Spleen (tissue), 11 donors: Measurements from ENCODE around the gene DOK4. TPM values are rescaled to one million over a fixed set of nuclear protein-coding genes. Genes with fewer than 3 reads are reported as not detected.

ENCODE experiments used
- DNase-seq: peaks from one replicate; pipeline ENCODE4 v3.0.0-alpha.2; 2020
- H3K27ac ChIP-seq, 8 donors: fragments of 200-600 bp; sonication (generic) in 7 of 8; 1 replicate in 4 of 8; 2 replicates in 4 of 8; pipeline versions ENCODE4 v1.5.0 to v1.8.0; 2016 to 2021; ENCODE audit warnings: inconsistent platforms in 4 of 8, mild to moderate bottlenecking in 4 of 8, moderate library complexity in 1 of 8
- H3K27me3 ChIP-seq, 7 donors: fragments of 200-600 bp; sonication (generic) in 6 of 7; replicated peaks in 1 of 7; 1 replicate in 4 of 7; 2 replicates in 3 of 7; pipeline versions ENCODE4 v1.5.0 to v1.8.0; 2016 to 2021; ENCODE audit warnings: inconsistent platforms in 3 of 7, mild to moderate bottlenecking in 1 of 7
- H3K36me3 ChIP-seq, 6 donors: fragments of 200-600 bp; sonication (generic) in 5 of 6; 1 replicate in 4 of 6; 2 replicates in 2 of 6; pipeline versions ENCODE4 v1.5.0 to v1.8.0; 2016 to 2021; ENCODE audit warnings: inconsistent platforms in 2 of 6
- H3K4me1 ChIP-seq, 6 donors: fragments of 200-600 bp; sonication (generic) in 5 of 6; 1 replicate in 3 of 6; 2 replicates in 3 of 6; pipeline versions ENCODE4 v1.5.0 to v1.8.0; 2016 to 2021; ENCODE audit warnings: inconsistent platforms in 3 of 6
- H3K4me3 ChIP-seq, 8 donors: fragments of 200-600 bp; sonication (generic) in 7 of 8; 1 replicate in 4 of 8; 2 replicates in 4 of 8; pipeline versions ENCODE4 v1.5.0 to v1.8.0; 2016 to 2021; ENCODE audit warnings: inconsistent platforms in 4 of 8, mild to moderate bottlenecking in 4 of 8, moderate library complexity in 2 of 8
- H3K9me3 ChIP-seq, 8 donors: fragments of 200-600 bp; sonication (generic) in 7 of 8; 1 replicate in 4 of 8; 2 replicates in 4 of 8; pipeline versions ENCODE4 v1.5.0 to v1.8.0; 2016 to 2021; ENCODE audit warnings: inconsistent platforms in 4 of 8
- POLR2A ChIP-seq, 3 donors: fragments of 450-650 bp; IDR thresholded peaks; one replicate each; pipeline ENCODE4 v1.5.1; 2017; ENCODE audit warnings: antibody characterized with exemption in 3 of 3, mild to moderate bottlenecking in 1 of 3
- POLR2AphosphoS5 ChIP-seq, 3 donors: sonication (generic); formaldehyde crosslinking; IDR thresholded peaks; one replicate each; pipeline ENCODE4 v1.5.1; 2017; ENCODE audit warnings: antibody characterized with exemption in 3 of 3
- WGBS, 5 donors: extraction: QIAGEN DNeasy Blood & Tissue Kit in 3 of 5; methylation state at CpG; one replicate each; pipeline versions ENCODE4 v1.1.5 to v1.1.7; 2013 to 2018; 5-methylcytosine and 5-hydroxymethylcytosine counted together
- intact Hi-C: fragments of 100-400 bp; cut with DNase I; formaldehyde crosslinking; loops from one replicate; pipeline ENCODE4 v1.15.0; 2023; ENCODE audit warnings: low total_unique reads
- polyA plus RNA-seq, 3 donors: library from polyadenylated mRNA; stranded (reverse); fragments of 200-250 nt; gene quantifications; one replicate each; pipeline ENCODE4 v1.2.1, GENCODE V29; 2013
- total RNA-seq, 7 donors: library from RNA; depleted of rRNA in 3 of 7; stranded (reverse); fragments of >200 nt in 3 of 7; fragmentation: NEBNext Ultra II Directional in 4 of 7; extraction: Animal tissue kit (Norgen Biotek cat#: 25700) in 4 of 7; gene quantifications; one replicate each; pipeline versions ENCODE4 v1.1.0 to v1.2.1, GENCODE V29; 2016 to 2021
- TF ChIP-seq, protein P1 (sequence below), 11 experiments: fragments of 200-600 bp in 7 of 11; fragments of 450-650 bp in 4 of 11; sonication (generic) in 4 of 11; IDR thresholded peaks in 8 of 11; conservative IDR thresholded peaks in 3 of 11; 1 replicate in 7 of 11; 2 replicates in 4 of 11; pipeline versions ENCODE4 v1.4.0 to v1.8.0; 2016 to 2021; ENCODE audit warnings: antibody characterized with exemption in 11 of 11, inconsistent platforms in 4 of 11, mild to moderate bottlenecking in 1 of 11
- donor health status: healthy with polysubstance abuse.
- donor health status: DM: no; HTN: no; CAD: no; lungs with moderate emphysema.
- donor health status: DM: no; HTN: no; CAD: no.
- donor health status: Bipolar disorder and iron deficiency.
- donor health status: healthy.
- donor health status: DM: no; HTN: no; CAD: no.
- donor health status: DM: yes; HTN: yes; CAD: no.

Gene DOK4
- total and polyA plus RNA-seq, 10 donors: 4.1 to 19.8 (median 14.2) TPM

DNA sequence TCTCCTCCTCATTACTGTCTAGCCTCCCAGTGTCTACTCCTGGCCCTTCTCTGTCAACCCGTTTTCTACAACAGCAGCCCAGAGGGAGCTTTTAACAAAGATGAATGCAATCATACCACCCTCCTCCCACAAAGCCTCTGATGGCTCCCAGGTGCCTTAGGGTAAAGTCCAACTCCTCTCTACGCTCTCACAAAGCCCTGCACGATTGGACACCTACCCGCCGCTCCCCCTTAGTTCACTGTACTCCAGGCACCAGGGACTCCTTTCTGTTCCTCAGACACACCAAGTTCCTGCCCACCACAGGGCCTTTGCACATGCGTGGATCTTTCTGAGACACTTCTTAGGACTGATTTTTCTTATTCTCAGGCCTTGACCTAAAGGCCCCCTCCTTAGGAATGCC is 32.6 kb upstream of the DOK4 start:
- H3K27me3 ChIP-seq: no peaks in the 10 kb centered on the region
- peaks cover 0 to 51% (median 13%) of the 10 kb centered on the region in 6 donors for H3K36me3 ChIP-seq
- H3K27ac ChIP-seq: no peak overlapping the region
- H3K4me3 ChIP-seq: no peak overlapping the region
- TF ChIP-seq, protein P1, sequence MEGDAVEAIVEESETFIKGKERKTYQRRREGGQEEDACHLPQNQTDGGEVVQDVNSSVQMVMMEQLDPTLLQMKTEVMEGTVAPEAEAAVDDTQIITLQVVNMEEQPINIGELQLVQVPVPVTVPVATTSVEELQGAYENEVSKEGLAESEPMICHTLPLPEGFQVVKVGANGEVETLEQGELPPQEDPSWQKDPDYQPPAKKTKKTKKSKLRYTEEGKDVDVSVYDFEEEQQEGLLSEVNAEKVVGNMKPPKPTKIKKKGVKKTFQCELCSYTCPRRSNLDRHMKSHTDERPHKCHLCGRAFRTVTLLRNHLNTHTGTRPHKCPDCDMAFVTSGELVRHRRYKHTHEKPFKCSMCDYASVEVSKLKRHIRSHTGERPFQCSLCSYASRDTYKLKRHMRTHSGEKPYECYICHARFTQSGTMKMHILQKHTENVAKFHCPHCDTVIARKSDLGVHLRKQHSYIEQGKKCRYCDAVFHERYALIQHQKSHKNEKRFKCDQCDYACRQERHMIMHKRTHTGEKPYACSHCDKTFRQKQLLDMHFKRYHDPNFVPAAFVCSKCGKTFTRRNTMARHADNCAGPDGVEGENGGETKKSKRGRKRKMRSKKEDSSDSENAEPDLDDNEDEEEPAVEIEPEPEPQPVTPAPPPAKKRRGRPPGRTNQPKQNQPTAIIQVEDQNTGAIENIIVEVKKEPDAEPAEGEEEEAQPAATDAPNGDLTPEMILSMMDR (IDR thresholded peaks at IDR 0.05 in 8 of 11, conservative IDR thresholded peaks at IDR 0.05 in 3 of 11): no peak
- TF ChIP-seq POLR2AphosphoS5 (IDR thresholded peaks at IDR 0.05) (no peak), POLR2A (IDR thresholded peaks at IDR 0.05) (no peak)
- 88 to 97% (median 92%) methylated on average over 6 of the region's 6 CpGs for WGBS, 5 donors
- intact Hi-C loops: loop anchor here (2.0 to 10.0 kb wide), 3 partner anchors 54 to 217 kb away; partner anchors contain the start of gene POLR2C
- no peaks in the 10 kb centered on the region for H3K9me3 ChIP-seq
- DNase-seq: no peak
- H3K4me1 ChIP-seq: peaks cover 3 to 48% (median 33%) of the 10 kb centered on the region in 6 donors

DNA sequence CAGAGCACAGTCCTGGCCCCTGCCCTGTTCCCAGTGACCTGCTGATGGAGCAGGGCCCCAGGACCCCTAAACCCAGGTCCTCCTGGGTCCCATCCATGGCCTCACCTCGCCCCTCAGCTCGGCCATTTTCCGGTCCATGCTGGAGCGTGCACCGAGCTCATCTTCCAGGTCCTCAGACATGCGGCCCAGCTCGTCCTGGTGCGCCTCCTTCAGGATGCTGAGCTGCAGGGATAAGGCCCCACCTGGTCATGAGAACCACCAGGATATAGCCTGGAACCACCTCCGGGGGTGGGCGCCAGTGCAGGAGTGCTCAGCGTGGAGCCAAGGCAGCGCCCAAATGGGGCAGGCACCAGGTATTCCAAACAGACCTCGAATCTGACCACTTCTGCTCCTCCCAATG is 32.2 kb upstream of the DOK4 start:
- no peak overlapping the region for H3K27ac ChIP-seq

GRCh38 chr16:57517397-57518367 is 31.4 kb upstream of the DOK4 start:
- intact Hi-C loops: loop anchor here (2.0 to 10.0 kb wide), 3 partner anchors 53 to 215 kb away; partner anchors contain the start of gene POLR2C
- Histone ChIP-seq H3K36me3 (peaks cover 0 to 58% (median 13%) of the 10 kb centered on the region in 6 donors), H3K9me3 (no peaks in the 10 kb centered on the region)

More for the DNA sequence above, 32.2 kb upstream of the DOK4 start:
- Histone ChIP-seq H3K4me3 (no peak overlapping the region), H3K4me1 (peaks cover 7 to 48% (median 36%) of the 10 kb centered on the region in 6 donors), H3K36me3 (peaks cover 0 to 55% (median 13%) of the 10 kb centered on the region in 6 donors), H3K27me3 (no peaks in the 10 kb centered on the region), H3K9me3 (no peaks in the 10 kb centered on the region)
- TF ChIP-seq, protein P1 (IDR thresholded peaks at IDR 0.05 in 8 of 11, conservative IDR thresholded peaks at IDR 0.05 in 3 of 11): no peak
- TF ChIP-seq POLR2AphosphoS5 (IDR thresholded peaks at IDR 0.05) (no peak), POLR2A (IDR thresholded peaks at IDR 0.05) (no peak)
- DNase-seq: no peak
- intact Hi-C loops: loop anchor here (2.0 to 10.0 kb wide), 3 partner anchors 54 to 216 kb away; partner anchors contain the start of gene POLR2C
- 89 to 97% (median 94%) methylated on average over 13 of the region's 13 CpGs for WGBS, 5 donors

More at GRCh38 chr16:57517397-57518367, 31.4 kb upstream of the DOK4 start:
- Histone ChIP-seq H3K4me1 (peaks cover 8 to 48% (median 36%) of the 10 kb centered on the region in 6 donors), H3K27ac (no peak overlapping the region), H3K4me3 (no peak overlapping the region), H3K27me3 (no peaks in the 10 kb centered on the region)
- DNase-seq: no peak
- WGBS, 5 donors: 88 to 94% (median 92%) methylated on average over 29 to 31 of the region's 31 CpGs
- TF ChIP-seq POLR2A (IDR thresholded peaks at IDR 0.05) (no peak), POLR2AphosphoS5 (IDR thresholded peaks at IDR 0.05) (no peak)
- TF ChIP-seq, protein P1 (IDR thresholded peaks at IDR 0.05 in 8 of 11, conservative IDR thresholded peaks at IDR 0.05 in 3 of 11): no peak
